Measurements from ENCODE around the gene RFC2.
"Not testable (repeated sequence)": the region's sequence is repeated elsewhere in the genome, so short reads cannot be mapped to it uniquely, and the experiment has no call there.

Gene RFC2

GRCh38 chr7:74203956-74204618 is 50.1 kb downstream of the RFC2 start:
- Mint-ChIP-seq H3K4me1 (peaks cover 5% of the 10 kb centered on the region), H3K36me3 (ENCODE audit: low read depth) (peaks cover 10% of the 10 kb centered on the region), H3K27ac (no peak overlapping the region), H3K27me3 (ENCODE audit: low read depth, poor library complexity) (peaks cover 25% of the 10 kb centered on the region), H3K4me3 (no peak overlapping the region), H3K9me3 (no peaks in the 10 kb centered on the region)
- TF ChIP-seq CTCF (IDR thresholded peaks at IDR 0.05): no peak
- no peak for DNase-seq

GRCh38 chr7:74202841-74203556 is 51.2 kb downstream of the RFC2 start:
- Mint-ChIP-seq H3K27ac (no peak overlapping the region), H3K9me3 (no peaks in the 10 kb centered on the region), H3K4me1 (peaks cover 5% of the 10 kb centered on the region), H3K4me3 (no peak overlapping the region), H3K36me3 (ENCODE audit: low read depth) (peaks cover 10% of the 10 kb centered on the region), H3K27me3 (ENCODE audit: low read depth, poor library complexity) (peaks cover 27% of the 10 kb centered on the region)
- DNase-seq: no peak
- TF ChIP-seq CTCF (IDR thresholded peaks at IDR 0.05): peak; percentile 53

GRCh38 chr7:74199551-74200355 is 54.4 kb downstream of the RFC2 start:
- H3K27ac Mint-ChIP-seq: peak overlapping the region; percentile 78

GRCh38 chr7:74197449-74198124 is 56.6 kb downstream of the RFC2 start:
- Mint-ChIP-seq H3K27me3 (ENCODE audit: low read depth, poor library complexity) (peaks cover 3% of the 10 kb centered on the region), H3K36me3 (ENCODE audit: low read depth) (peaks cover 47% of the 10 kb centered on the region), H3K4me3 (no peak overlapping the region), H3K4me1 (peaks cover 5% of the 10 kb centered on the region), H3K9me3 (no peaks in the 10 kb centered on the region), H3K27ac (peak overlapping the region; percentile 74)
- TF ChIP-seq CTCF (IDR thresholded peaks at IDR 0.05): no peak
- DNase-seq: no peak

More at GRCh38 chr7:74199551-74200355, 54.4 kb downstream of the RFC2 start:
- H3K27me3 Mint-ChIP-seq (ENCODE audit: low read depth, poor library complexity): peaks cover 16% of the 10 kb centered on the region
- peaks cover 5% of the 10 kb centered on the region for H3K4me1 Mint-ChIP-seq
- H3K36me3 Mint-ChIP-seq (ENCODE audit: low read depth): peaks cover 33% of the 10 kb centered on the region
- no peak overlapping the region for H3K4me3 Mint-ChIP-seq
- DNase-seq: no peak
- H3K9me3 Mint-ChIP-seq: no peaks in the 10 kb centered on the region
- TF ChIP-seq CTCF (IDR thresholded peaks at IDR 0.05): no peak

GRCh38 chr7:74195968-74196654 is 58.1 kb downstream of the RFC2 start:
- not testable (repeated sequence) for H3K9me3 Mint-ChIP-seq; H3K27me3 Mint-ChIP-seq (ENCODE audit: low read depth, poor library complexity); H3K4me3 Mint-ChIP-seq; DNase-seq; H3K4me1 Mint-ChIP-seq
- H3K27ac Mint-ChIP-seq: peak overlapping the region; percentile 83
- H3K36me3 Mint-ChIP-seq (ENCODE audit: low read depth): peaks cover 58% of the 10 kb centered on the region

- H3K36me3 Mint-ChIP-seq (ENCODE audit: low read depth): peaks cover 66% of the 10 kb centered on the region
- not testable (repeated sequence) for H3K27me3 Mint-ChIP-seq (ENCODE audit: low read depth, poor library complexity); H3K4me1 Mint-ChIP-seq; H3K9me3 Mint-ChIP-seq; H3K4me3 Mint-ChIP-seq; DNase-seq
- peak overlapping the region; percentile 68 for H3K27ac Mint-ChIP-seq
Observed at GRCh38 chr7:74195139-74195860, 58.9 kb downstream of the RFC2 start.

Measured in nephron progenitor cell (in vitro differentiated cells).